Raji (cell line): ENCODE measurements around the gene GMEB2.

Experiments
- POLR2A ChIP-seq: IDR thresholded peaks from 2 replicates; pipeline ENCODE4 v1.6.1; 2011; ENCODE audit warnings: low read depth, low read length, control low read depth; ENCODE audit not compliant: insufficient read depth

GMEB2 gene

GRCh38 chr20:63589261-63590217, 37.4 kb downstream of the GMEB2 start:
- TF ChIP-seq POLR2A = no peak

GRCh38 chr20:63588641-63589041, 38.3 kb downstream of the GMEB2 start:
- TF ChIP-seq POLR2A = no peak

- TF ChIP-seq POLR2A = no peak
Observed at GRCh38 chr20:63587776-63588591, 38.9 kb downstream of the GMEB2 start.

GRCh38 chr20:63587256-63587655, 39.6 kb downstream of the GMEB2 start:
- TF ChIP-seq POLR2A = no peak

- no peak for TF ChIP-seq POLR2A
Observed at GRCh38 chr20:63586797-63587196, 40.1 kb downstream of the GMEB2 start.

GRCh38 chr20:63585616-63586565, 41.0 kb downstream of the GMEB2 start:
- TF ChIP-seq POLR2A = no peak

- TF ChIP-seq POLR2A = no peak
Observed at GRCh38 chr20:63582382-63583063, 44.4 kb downstream of the GMEB2 start.

GRCh38 chr20:63580796-63581461, 46.0 kb downstream of the GMEB2 start:
- no peak for TF ChIP-seq POLR2A

GRCh38 chr20:63579017-63579694, 47.7 kb downstream of the GMEB2 start:
- TF ChIP-seq POLR2A = no peak

GRCh38 chr20:63578224-63579016, 48.5 kb downstream of the GMEB2 start:
- no peak for TF ChIP-seq POLR2A

GRCh38 chr20:63577317-63577894, 49.5 kb downstream of the GMEB2 start:
- no peak for TF ChIP-seq POLR2A

- TF ChIP-seq POLR2A = no peak
Observed at GRCh38 chr20:63576311-63576710, 50.6 kb downstream of the GMEB2 start.
